Right kidney (tissue), 9 donors: ENCODE data around the gene CD24.
"Not testable (repeated sequence)": the region's sequence is repeated elsewhere in the genome, so short reads cannot be mapped to it uniquely, and the experiment has no call there.

ENCODE experiments used
- DNase-seq: peaks from one replicate; pipeline ENCODE4 v3.0.0-alpha.2; 2016
- long read RNA-seq, 8 donors: transcript quantifications; one replicate each; lab custom pipeline, GENCODE V29; 2026

The CD24 gene
- long read RNA-seq, donor 1, transcript CD24-201 (2 exons, 2,180 nt), result major isoform, 316 of 341 reads
- long read RNA-seq, donor 1, transcript CD24-202 (3 exons, 802 nt), result minor isoform, 6 of 341 reads
- long read RNA-seq, donor 1, transcript CD24-204 (3 exons, 2,513 nt), result minor isoform, 17 of 341 reads
- long read RNA-seq, donor 1, partial matches to known transcripts, result 0 of 341 reads
- long read RNA-seq, donor 1, other reads (novel, unspliced or antisense), result 0 of 341 reads
- long read RNA-seq, donor 2, transcript CD24-204 (3 exons, 2,513 nt), result minor isoform, 13 of 256 reads
- long read RNA-seq, donor 2, transcript CD24-201 (2 exons, 2,180 nt), result major isoform, 199 of 256 reads
- long read RNA-seq, donor 2, partial matches to known transcripts, result 29 of 256 reads
- long read RNA-seq, donor 2, other reads (novel, unspliced or antisense), result 13 of 256 reads
- long read RNA-seq, donor 3, transcript CD24-201 (2 exons, 2,180 nt), result major isoform, 185 of 195 reads
- long read RNA-seq, donor 3, transcript CD24-204 (3 exons, 2,513 nt), result minor isoform, 8 of 195 reads
- long read RNA-seq, donor 3, partial matches to known transcripts, result 0 of 195 reads
- long read RNA-seq, donor 3, other reads (novel, unspliced or antisense), result 0 of 195 reads
- long read RNA-seq, donor 4, transcript CD24-202 (3 exons, 802 nt), result minor isoform, 7 of 456 reads
- long read RNA-seq, donor 4, transcript CD24-204 (3 exons, 2,513 nt), result minor isoform, 16 of 456 reads
- long read RNA-seq, donor 4, transcript CD24-201 (2 exons, 2,180 nt), result major isoform, 431 of 456 reads
- long read RNA-seq, donor 4, partial matches to known transcripts, result 0 of 456 reads
- long read RNA-seq, donor 4, other reads (novel, unspliced or antisense), result 0 of 456 reads
- long read RNA-seq, donor 5, transcript CD24-201 (2 exons, 2,180 nt), result major isoform, 319 of 337 reads
- long read RNA-seq, donor 5, transcript CD24-204 (3 exons, 2,513 nt), result minor isoform, 15 of 337 reads
- long read RNA-seq, donor 5, partial matches to known transcripts, result 0 of 337 reads
- long read RNA-seq, donor 5, other reads (novel, unspliced or antisense), result 0 of 337 reads
- long read RNA-seq, donor 6, transcript CD24-204 (3 exons, 2,513 nt), result minor isoform, 18 of 465 reads
- long read RNA-seq, donor 6, transcript CD24-201 (2 exons, 2,180 nt), result major isoform, 436 of 465 reads
- long read RNA-seq, donor 6, partial matches to known transcripts, result 0 of 465 reads
- long read RNA-seq, donor 6, other reads (novel, unspliced or antisense), result 6 of 465 reads
- long read RNA-seq, donor 7, transcript CD24-202 (3 exons, 802 nt), result minor isoform, 10 of 673 reads
- long read RNA-seq, donor 7, transcript CD24-201 (2 exons, 2,180 nt), result major isoform, 633 of 673 reads
- long read RNA-seq, donor 7, transcript CD24-204 (3 exons, 2,513 nt), result minor isoform, 18 of 673 reads
- long read RNA-seq, donor 7, partial matches to known transcripts, result 0 of 673 reads
- long read RNA-seq, donor 7, other reads (novel, unspliced or antisense), result 8 of 673 reads
- long read RNA-seq, donor 8, transcript CD24-202 (3 exons, 802 nt), result minor isoform, 5 of 302 reads
- long read RNA-seq, donor 8, transcript CD24-204 (3 exons, 2,513 nt), result minor isoform, 7 of 302 reads
- long read RNA-seq, donor 8, transcript CD24-201 (2 exons, 2,180 nt), result major isoform, 290 of 302 reads
- long read RNA-seq, donor 8, partial matches to known transcripts, result 0 of 302 reads
- long read RNA-seq, donor 8, other reads (novel, unspliced or antisense), result 0 of 302 reads

DNA sequence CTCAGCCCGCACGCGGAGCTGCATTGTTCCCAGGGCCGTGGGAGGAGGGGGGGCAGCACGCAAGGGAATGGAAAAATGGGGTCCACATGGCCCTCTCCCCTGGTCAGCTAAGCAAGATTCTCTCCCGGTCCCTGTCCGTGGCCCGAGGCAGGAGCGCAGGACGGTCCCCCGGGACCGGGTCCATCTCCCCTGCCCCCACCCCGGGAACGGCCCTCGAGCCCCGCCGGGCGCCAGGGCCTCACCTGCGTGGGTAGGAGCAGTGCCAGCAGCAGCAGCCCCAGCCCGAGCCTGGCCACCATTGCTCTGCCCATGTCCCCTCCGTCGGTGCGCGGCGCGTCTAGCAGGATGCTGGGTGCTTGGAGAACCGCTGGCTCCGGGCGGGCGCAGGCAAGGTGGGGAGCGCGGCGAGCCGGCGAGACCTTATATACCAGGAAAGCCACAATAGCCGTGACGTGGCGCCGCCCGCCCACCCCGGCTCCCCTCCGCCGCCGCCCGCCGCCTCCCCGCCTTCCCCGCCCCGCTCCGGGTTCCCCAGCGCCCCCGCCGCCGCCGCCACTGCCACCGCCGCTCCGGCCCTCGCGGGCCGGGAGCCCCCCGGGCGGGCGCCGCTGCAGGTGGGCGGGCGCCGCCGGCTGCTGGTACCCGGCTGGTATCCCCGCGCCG, at the start of gene CD24:
Gene CD24, minus strand, starts transcription at position 394 of the 663 bp plus-strand sequence. Its CDS starts 83 bp downstream, at position 311.
- peak; percentile 75 for DNase-seq

GRCh38 chr6:107021446-107022185, 47.1 kb upstream of the CD24 start:
- DNase-seq, result no peak

- no peak for DNase-seq
Observed at GRCh38 chr6:107020239-107020638, 45.7 kb upstream of the CD24 start.

- DNase-seq, result not testable (repeated sequence)
Observed at GRCh38 chr6:107019628-107020027, 45.1 kb upstream of the CD24 start.

GRCh38 chr6:107019047-107019446, 44.5 kb upstream of the CD24 start:
- DNase-seq, result no peak

GRCh38 chr6:107009499-107009898, 35.0 kb upstream of the CD24 start:
- no peak for DNase-seq

DNA sequence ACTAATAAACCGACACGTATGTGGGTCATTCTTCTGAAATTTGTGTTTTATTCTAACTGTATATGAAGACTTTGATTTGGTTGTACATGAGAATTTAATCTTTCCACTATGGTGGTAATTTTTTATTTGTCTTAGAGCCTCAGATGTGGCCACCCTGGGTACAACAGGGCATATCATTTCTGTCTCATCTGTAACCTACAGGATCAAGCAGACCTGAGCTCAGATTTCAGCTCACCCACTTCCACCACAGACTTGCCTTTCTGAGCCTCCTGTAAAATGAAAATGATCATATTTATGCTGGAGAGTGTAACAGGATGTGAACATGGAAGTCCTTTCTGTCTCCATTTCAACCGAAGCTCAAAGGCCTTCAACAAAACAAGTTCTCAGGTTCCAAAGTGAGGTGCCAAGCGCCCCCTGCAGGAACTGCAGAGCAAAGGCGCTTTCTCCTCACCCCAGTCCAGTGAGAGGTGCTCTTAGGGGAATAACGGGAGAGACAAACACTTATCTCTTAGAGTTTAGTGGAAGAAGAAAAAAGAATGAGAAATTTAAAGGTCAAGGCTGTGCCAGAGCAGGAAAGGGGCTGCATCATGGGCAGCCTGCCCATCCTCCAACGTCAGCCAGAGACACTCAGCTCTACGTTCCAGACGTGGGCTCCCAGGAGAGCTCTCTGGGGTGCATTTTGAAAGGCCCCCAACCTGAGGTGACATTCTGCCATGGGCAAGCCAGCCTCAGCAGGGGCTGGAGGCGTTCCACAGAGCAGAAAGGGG, 23.0 kb upstream of the CD24 start:
- DNase-seq, result peak; percentile 46

DNA sequence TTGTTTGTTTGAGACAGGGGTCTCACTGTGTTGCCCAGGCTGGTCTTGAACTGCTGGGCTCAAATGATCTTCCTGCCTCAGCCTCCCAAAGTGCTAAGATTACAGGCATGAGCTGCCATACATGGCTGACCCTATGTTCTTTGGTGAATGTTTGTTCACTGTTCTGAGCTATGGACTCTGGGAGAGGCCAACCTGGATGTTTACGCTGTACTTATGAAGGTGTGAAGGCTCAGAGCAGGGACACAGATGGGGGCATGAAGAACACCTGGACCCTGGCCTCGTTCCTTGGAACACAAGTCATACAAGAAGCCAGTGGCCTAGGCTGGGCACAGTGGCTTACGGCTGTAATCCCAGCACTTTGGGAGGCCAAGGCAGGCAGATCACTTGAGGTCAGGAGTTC, 21.1 kb upstream of the CD24 start:
- no peak for DNase-seq

- DNase-seq, result not testable (repeated sequence)
Observed at GRCh38 chr6:106989737-106990136, 15.2 kb upstream of the CD24 start.

GRCh38 chr6:106988664-106989063, 14.1 kb upstream of the CD24 start:
- no peak for DNase-seq

GRCh38 chr6:106981926-106982325, 7.4 kb upstream of the CD24 start:
- no peak for DNase-seq

GRCh38 chr6:106980926-106981325, 6.4 kb upstream of the CD24 start:
- no peak for DNase-seq

GRCh38 chr6:106979435-106979884, 4.9 kb upstream of the CD24 start:
- DNase-seq, result peak; percentile 44

GRCh38 chr6:106977246-106977645, 2.7 kb upstream of the CD24 start:
- no peak for DNase-seq

DNA sequence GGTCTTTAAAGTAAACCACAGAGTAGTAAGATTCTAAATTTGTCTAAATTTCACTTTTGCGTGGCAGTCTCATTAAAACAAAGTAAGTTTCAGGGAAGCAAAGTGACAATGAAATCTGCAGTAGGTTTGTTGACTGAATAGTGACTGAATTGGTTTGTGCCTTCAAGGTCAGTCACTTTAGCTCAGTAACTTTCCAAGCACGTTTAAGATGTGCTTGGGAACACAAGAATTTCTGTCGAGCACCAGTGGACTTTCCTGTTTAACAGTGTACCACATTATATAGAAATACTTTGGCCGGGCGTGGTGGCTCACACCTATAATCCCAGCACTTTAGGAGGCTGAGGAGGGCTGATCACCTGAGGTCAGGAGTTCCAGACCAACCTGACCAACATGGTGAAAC, 1.7 kb upstream of the CD24 start:
- DNase-seq, result no peak

DNA sequence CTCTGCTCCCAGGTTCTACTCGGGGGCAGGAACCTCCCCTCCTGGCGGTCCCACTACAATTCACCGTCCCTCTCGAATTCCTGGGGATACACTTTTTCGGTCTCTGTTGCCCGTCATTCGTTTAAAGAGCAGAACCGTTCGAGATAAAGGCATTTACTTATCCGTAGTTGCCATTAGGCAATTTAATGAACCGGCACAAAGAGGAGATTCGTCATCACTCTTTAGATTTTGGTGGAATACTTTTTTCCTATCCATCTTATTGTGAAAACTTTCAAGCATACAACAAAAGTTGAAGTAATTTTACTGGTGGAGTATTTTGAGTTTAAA, 1.2 kb upstream of the CD24 start:
- DNase-seq, result no peak

GRCh38 chr6:106974999-106975737, 639 bp upstream of the CD24 start:
- DNase-seq, result peak; percentile 94

- peak; percentile 78 for DNase-seq
Observed at GRCh38 chr6:106973836-106974335, 643 bp downstream of the CD24 start.
